NCI-H446 (cell line): ENCODE measurements around the gene TNNT2.

Experiments used
- DNase-seq, 2 experiments: peaks; one replicate each; lab custom pipeline; 2025; lab: John Stamatoyannopoulos, UW

Gene TNNT2

GRCh38 chr1:201377611-201378092 lies at the start of gene TNNT2:
TSS of gene TNNT2 (minus strand) at chr1:201377680. CDS start at chr1:201373254, 4,426 bp downstream.
- no peak for DNase-seq

DNA sequence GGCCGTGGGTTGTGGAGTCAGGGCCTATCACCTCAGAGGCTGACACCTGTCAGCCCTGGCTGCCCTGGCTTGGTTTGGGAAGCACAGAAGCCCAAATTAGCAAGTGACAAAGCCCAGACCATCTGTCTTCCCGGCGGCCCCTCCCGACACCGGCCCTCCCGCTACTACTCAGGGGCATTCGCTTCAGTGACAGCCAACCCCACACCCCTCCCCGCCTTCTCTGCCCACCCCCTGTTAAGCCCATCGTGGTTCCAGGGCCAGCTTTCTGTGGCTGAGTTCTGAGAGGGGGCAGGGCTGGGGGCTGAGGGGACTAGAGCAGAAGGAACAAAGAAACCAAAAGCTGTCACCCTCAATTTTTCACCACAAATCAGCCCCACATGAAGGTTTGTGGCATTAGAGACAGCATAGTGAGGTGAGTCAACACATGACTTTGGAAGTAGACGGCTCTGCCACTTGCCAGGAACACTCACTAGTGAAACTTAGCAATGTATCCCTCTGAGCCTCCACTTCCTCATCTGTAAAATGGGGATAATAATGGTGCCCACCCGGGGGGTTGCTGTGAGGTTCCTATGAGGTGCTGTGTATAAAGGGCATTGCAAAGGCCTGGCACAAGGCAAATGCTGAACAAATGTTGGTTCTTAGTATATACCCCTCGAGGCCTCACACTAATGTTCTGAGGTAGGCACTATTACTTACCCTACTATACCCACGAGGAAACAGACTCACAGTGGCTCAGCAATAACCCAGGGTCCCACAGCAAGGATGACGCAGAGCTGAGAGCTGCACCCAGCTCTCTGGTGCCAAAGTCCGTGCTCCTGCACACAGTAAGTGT lies 49.2 kb upstream of the TNNT2 start:
- peak in 1 of 2 experiments; percentile 45 for DNase-seq

DNA sequence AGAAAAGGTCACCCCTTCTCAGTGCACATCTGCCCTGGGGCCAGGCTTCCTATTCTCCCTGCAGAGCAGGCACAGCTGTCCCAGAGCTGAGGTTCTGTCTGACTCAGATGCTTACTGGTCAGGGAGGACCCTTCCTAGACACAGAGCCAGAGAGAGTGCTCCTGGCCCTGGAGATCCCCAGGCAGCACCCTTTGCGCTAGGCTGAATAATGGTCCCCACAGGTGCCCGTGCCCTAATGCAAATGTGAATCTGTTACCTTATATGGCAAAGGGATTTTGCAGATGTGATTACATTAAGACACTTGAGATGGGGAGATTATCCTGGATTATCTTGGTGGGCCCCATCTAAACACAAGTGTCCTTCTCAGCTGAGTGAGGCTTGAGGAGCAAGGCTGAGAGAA lies 46.7 kb upstream of the TNNT2 start:
- DNase-seq = no peak

GRCh38 chr1:201423655-201424054 lies 46.2 kb upstream of the TNNT2 start:
- no peak for DNase-seq

DNA sequence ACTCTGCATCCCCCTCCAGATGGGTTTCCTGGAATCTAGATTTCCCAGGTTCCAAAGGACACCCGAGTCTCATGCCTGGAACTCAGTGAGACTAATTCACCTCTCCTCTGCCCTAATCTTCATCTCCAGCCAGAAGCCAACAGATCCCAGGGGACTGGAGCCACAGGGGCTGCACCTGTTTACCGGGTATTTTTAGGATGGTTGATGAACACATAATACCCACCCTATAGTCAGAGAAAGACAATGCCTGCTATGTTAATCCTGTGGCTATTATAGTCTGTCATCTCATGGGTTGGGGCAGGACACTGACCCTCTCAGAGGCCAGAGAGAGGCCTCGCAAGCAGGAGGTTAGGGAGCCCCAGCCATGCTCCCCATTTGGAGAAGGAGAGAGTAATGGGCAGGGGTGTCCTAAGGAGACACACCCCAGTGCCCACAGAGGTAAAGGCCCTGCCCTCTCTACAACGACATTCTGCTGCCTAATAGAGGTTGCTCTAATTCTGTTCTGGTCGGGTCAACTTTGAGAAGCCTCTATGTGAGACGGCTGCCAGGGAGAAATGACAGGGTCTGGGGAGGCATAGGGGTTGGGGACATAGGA lies 45.1 kb upstream of the TNNT2 start:
- DNase-seq = no peak

- DNase-seq = no peak
Observed at GRCh38 chr1:201422026-201422425, 44.5 kb upstream of the TNNT2 start.

GRCh38 chr1:201421041-201421440 lies 43.6 kb upstream of the TNNT2 start:
- DNase-seq = no peak

GRCh38 chr1:201420608-201421002 lies 43.1 kb upstream of the TNNT2 start:
- no peak for DNase-seq

DNA sequence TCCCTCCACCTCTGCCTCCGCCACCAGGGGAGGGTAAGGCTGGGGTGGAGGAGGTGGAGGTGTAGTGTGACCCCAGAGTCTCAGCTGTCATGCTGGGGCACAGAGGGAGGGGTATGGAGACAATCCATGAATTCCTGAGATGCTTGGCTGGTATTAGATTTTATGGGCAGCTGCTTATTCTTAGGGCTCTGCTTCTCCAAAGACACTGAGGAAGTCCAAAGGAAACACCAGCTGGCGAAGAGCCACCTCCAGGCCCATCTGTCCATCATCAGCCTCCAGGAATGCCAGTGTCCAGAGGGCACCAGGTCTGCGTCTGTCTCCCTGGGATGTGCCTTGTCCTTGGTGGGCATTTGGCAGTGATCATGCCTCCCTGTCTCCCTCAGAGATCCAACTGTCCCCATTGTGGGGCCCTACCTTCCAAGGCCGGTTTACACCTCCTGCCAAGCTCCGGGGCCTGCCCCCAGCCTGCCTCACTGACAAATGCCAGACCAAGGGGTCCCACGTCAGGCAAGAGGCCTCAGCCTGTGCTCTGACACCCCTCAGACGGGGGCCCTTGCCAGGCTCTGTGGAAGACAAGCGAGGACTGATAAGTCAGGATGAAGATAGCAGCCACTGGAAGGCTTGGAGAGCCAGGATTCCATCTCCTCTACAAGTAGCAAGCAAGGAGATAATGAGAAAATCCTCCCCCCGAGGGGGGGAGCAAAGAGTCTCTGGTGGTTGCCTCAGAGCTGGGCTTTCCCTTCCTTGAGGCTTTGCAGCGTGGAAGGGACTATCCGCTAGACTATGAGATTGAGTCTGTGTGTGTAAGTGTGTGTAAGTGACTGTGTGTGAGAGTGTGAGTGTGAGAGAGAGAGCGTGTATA lies 42.5 kb upstream of the TNNT2 start:
- peak in 1 of 2 experiments; percentile 33 for DNase-seq

- DNase-seq = no peak
Observed at GRCh38 chr1:201419256-201419655, 41.8 kb upstream of the TNNT2 start.

GRCh38 chr1:201418461-201418860 lies 41.0 kb upstream of the TNNT2 start:
- DNase-seq = no peak

DNA sequence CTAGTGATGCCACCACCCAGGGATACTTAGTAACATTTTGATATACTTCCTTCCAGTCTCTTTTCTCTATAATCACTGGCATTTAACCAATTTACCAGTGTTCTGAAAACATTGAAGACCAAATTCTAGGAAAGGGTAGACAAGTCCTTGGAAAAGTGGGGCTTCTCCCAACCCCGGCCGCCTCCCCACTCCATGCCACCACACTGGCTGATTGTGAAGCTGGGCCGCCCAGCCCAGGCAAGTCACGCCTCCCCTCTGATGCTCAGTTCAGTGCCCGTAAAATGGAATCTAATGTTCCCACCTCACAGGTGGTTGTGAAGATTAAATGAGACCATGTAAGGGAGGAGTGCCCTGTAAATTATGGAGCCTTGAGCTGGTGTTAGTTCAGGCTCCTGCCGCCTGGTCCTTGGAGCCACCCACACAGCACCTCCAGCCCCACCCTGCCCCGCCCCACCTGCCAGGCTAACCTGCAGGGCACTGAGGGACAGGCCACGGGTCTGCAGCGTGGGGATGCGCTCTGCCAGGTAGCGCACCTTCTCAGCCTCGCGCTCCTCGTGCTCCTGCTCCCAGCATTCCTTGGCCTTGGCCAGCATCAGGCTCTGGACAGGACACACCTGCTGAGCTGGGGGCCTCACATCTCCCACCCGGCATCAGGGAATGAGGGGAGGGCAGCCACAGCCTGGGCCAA lies 36.7 kb upstream of the TNNT2 start:
- no peak for DNase-seq

- DNase-seq = no peak
Observed at GRCh38 chr1:201411292-201411691, 33.8 kb upstream of the TNNT2 start.

GRCh38 chr1:201409440-201409839 lies 32.0 kb upstream of the TNNT2 start:
- no peak for DNase-seq

DNA sequence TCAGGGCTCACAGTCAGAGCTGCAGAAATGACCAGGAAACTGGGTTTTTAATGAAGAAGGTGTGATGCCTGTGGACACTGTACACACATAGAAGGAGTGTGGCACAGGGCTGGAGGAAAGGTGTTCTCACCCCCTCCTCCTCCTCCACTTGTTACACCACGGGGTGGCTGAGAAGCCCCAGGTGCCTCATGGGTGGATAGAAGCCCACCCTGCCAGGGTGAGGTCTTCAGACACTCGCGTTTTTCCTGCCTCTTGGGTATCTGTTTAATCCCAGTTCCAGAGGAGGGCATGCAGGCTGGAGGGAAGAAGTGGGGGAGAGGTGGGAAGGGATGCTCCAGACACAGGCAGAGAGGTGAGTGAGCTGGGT lies 31.3 kb upstream of the TNNT2 start:
- no peak for DNase-seq

DNA sequence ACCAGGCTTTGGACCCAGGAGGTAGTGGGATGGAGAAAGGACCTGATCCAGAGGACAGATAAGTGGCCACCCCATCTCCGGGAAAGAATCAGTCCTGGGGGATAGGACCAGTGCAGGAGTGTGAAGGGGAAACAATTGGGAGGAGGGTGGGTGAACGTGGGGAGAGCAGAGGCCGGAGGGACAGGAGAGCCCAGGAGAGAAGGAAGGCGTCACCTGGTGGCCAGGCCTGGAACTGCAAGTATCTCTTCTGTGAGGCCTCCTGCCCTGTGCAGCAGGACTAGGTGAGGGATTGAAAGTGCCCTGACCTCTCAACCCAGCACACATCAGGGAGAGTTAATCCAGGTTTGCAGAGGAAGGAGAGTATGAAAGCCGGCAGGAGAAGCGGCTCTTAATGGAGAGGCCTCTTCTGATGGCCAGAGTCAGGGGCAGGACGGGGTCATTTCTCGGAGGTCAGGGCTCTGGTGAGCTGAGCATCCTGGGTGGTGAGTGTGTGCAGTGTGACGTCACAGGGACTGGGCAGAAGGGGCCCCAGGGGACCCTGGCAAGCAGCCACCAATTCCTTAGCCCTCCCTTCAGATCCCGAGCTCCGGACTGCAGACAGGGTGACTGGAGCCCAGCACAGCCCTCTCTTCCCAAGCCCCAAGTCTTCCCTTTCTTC lies 30.8 kb upstream of the TNNT2 start:
- peak; percentile 41 to 77 for DNase-seq

GRCh38 chr1:201406831-201407406 lies 29.4 kb upstream of the TNNT2 start:
- DNase-seq = no peak

- no peak for DNase-seq
Observed at GRCh38 chr1:201405484-201405831, 28.0 kb upstream of the TNNT2 start.

- no peak for DNase-seq
Observed at GRCh38 chr1:201404722-201405483, 27.4 kb upstream of the TNNT2 start.

DNA sequence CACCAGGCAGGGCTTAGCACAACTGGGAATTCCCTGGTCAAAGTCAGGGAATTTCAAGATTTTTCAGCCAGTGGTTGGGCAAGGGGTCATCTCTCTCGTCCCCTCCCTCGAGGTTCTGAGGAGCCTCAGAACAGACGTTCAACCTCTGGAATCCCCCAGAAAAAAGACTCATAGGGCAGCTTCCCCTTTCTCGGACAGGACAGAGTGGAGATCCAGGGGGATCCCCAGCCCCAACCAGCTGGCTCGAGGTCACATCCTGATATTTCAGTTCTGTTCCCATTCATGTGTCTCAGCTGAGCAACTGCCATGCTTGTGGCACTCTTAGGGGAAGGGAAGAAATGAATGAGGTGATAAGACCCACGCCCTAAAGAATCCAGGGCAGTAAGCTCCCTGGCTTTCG lies 26.6 kb upstream of the TNNT2 start:
- no peak for DNase-seq
